Dedifferentiated amniotic fluid mesenchymal stem cell (primary cell): Measurements from ENCODE around the gene LANCL2.
A peak's percentile ranks its signal among the peaks of the same experiment; 100 is the strongest.

Experiments
- DNase-seq: peaks from one replicate; pipeline ENCODE4 v3.0.0-alpha.2; 2016; ENCODE audit errors: extremely low spot score

The LANCL2 gene

GRCh38 chr7:55361560-55361959, 3.6 kb upstream of the LANCL2 start:
- DNase-seq, result no peak

- DNase-seq, result no peak
Observed at GRCh38 chr7:55362927-55363326, 2.2 kb upstream of the LANCL2 start.

GRCh38 chr7:55363386-55364170, 1.6 kb upstream of the LANCL2 start:
- DNase-seq, result no peak

- peak; percentile 92 for DNase-seq
Observed at GRCh38 chr7:55365675-55366460, 731 bp downstream of the LANCL2 start.

- no peak for DNase-seq
Observed at GRCh38 chr7:55366461-55367070, 1.4 kb downstream of the LANCL2 start.

- no peak for DNase-seq
Observed at GRCh38 chr7:55367283-55367840, 2.2 kb downstream of the LANCL2 start.

GRCh38 chr7:55369427-55370400, 4.6 kb downstream of the LANCL2 start:
- peak; percentile 81 for DNase-seq

GRCh38 chr7:55374213-55374612, 9.1 kb downstream of the LANCL2 start:
- DNase-seq, result no peak

GRCh38 chr7:55375237-55375636, 10.1 kb downstream of the LANCL2 start:
- no peak for DNase-seq

GRCh38 chr7:55377162-55377817, 12.2 kb downstream of the LANCL2 start:
- DNase-seq, result no peak

GRCh38 chr7:55379285-55379684, 14.1 kb downstream of the LANCL2 start:
- no peak for DNase-seq

GRCh38 chr7:55381189-55381588, 16.1 kb downstream of the LANCL2 start:
- no peak for DNase-seq

- DNase-seq, result no peak
Observed at GRCh38 chr7:55381696-55382095, 16.6 kb downstream of the LANCL2 start.

GRCh38 chr7:55382251-55382650, 17.1 kb downstream of the LANCL2 start:
- no peak for DNase-seq

- DNase-seq, result no peak
Observed at GRCh38 chr7:55386541-55386940, 21.4 kb downstream of the LANCL2 start.

GRCh38 chr7:55387062-55387965, 22.2 kb downstream of the LANCL2 start:
- DNase-seq, result no peak

GRCh38 chr7:55396233-55396785, 31.2 kb downstream of the LANCL2 start:
- DNase-seq, result no peak

- DNase-seq, result no peak
Observed at GRCh38 chr7:55397617-55398016, 32.5 kb downstream of the LANCL2 start.

GRCh38 chr7:55400191-55400590, 35.1 kb downstream of the LANCL2 start:
- DNase-seq, result peak; percentile 27
